Measurements from ENCODE around the gene SLC26A1.
"Not testable (repeated sequence)": the region's sequence is repeated elsewhere in the genome, so short reads cannot be mapped to it uniquely, and the experiment has no call there.

Gene SLC26A1

GRCh38 chr4:1001561-1002130 lies 8.4 kb upstream of the SLC26A1 start:
- WGBS, result 58% methylated on average over 48 of the region's 48 CpGs
- no peaks in the 10 kb centered on the region for H3K36me3 ChIP-seq (ENCODE audit: insufficient read depth, low read length)
- H3K27ac ChIP-seq (ENCODE audit: low read depth, low read length), result no peak overlapping the region
- no peaks in the 10 kb centered on the region for H3K4me1 ChIP-seq (ENCODE audit: insufficient read depth, low read length)
- H3K9ac ChIP-seq (ENCODE audit: low read depth, low read length), result no peak overlapping the region
- no peaks in the 10 kb centered on the region for H3K9me3 ChIP-seq (ENCODE audit: insufficient read depth, low read depth, low read length)
- peak overlapping the region; percentile 42 for H3K4me3 ChIP-seq (ENCODE audit: low read length)
- H3K27me3 ChIP-seq (ENCODE audit: insufficient read depth, low read length), result peaks cover 97% of the 10 kb centered on the region

GRCh38 chr4:1000686-1001260 lies 7.6 kb upstream of the SLC26A1 start:
- WGBS, result 95% methylated on average over 15 of the region's 15 CpGs
- Histone ChIP-seq H3K27ac (ENCODE audit: low read depth, low read length) (no peak overlapping the region), H3K4me1 (ENCODE audit: insufficient read depth, low read length) (no peaks in the 10 kb centered on the region), H3K9me3 (ENCODE audit: insufficient read depth, low read depth, low read length) (no peaks in the 10 kb centered on the region), H3K4me3 (ENCODE audit: low read length) (no peak overlapping the region), H3K27me3 (ENCODE audit: insufficient read depth, low read length) (peaks cover 99% of the 10 kb centered on the region), H3K9ac (ENCODE audit: low read depth, low read length) (no peak overlapping the region), H3K36me3 (ENCODE audit: insufficient read depth, low read length) (no peaks in the 10 kb centered on the region)

GRCh38 chr4:999882-1000425 lies 6.8 kb upstream of the SLC26A1 start:
- WGBS, result 85% methylated on average over 18 of the region's 18 CpGs
- H3K27me3 ChIP-seq (ENCODE audit: insufficient read depth, low read length), result peaks cover 96% of the 10 kb centered on the region
- H3K9me3 ChIP-seq (ENCODE audit: insufficient read depth, low read depth, low read length), result no peaks in the 10 kb centered on the region
- H3K4me1 ChIP-seq (ENCODE audit: insufficient read depth, low read length), result no peaks in the 10 kb centered on the region
- H3K27ac ChIP-seq (ENCODE audit: low read depth, low read length), result no peak overlapping the region
- H3K9ac ChIP-seq (ENCODE audit: low read depth, low read length), result no peak overlapping the region
- no peak overlapping the region for H3K4me3 ChIP-seq (ENCODE audit: low read length)
- H3K36me3 ChIP-seq (ENCODE audit: insufficient read depth, low read length), result no peaks in the 10 kb centered on the region

- H3K27ac ChIP-seq (ENCODE audit: low read depth, low read length); H3K4me1 ChIP-seq (ENCODE audit: insufficient read depth, low read length); H3K36me3 ChIP-seq (ENCODE audit: insufficient read depth, low read length); H3K4me3 ChIP-seq (ENCODE audit: low read length); H3K9ac ChIP-seq (ENCODE audit: low read depth, low read length); H3K9me3 ChIP-seq (ENCODE audit: insufficient read depth, low read depth, low read length): not testable (repeated sequence)
- peaks cover 90% of the 10 kb centered on the region for H3K27me3 ChIP-seq (ENCODE audit: insufficient read depth, low read length)
- 71% methylated on average over 14 of the region's 21 CpGs for WGBS
Measured at GRCh38 chr4:999240-999863, 6.1 kb upstream of the SLC26A1 start.

GRCh38 chr4:998096-998691 lies 5.0 kb upstream of the SLC26A1 start:
- Histone ChIP-seq H3K9me3 (ENCODE audit: insufficient read depth, low read depth, low read length) (no peaks in the 10 kb centered on the region), H3K9ac (ENCODE audit: low read depth, low read length) (no peak overlapping the region), H3K36me3 (ENCODE audit: insufficient read depth, low read length) (no peaks in the 10 kb centered on the region), H3K27ac (ENCODE audit: low read depth, low read length) (no peak overlapping the region), H3K4me3 (ENCODE audit: low read length) (no peak overlapping the region), H3K4me1 (ENCODE audit: insufficient read depth, low read length) (no peaks in the 10 kb centered on the region), H3K27me3 (ENCODE audit: insufficient read depth, low read length) (peaks cover 79% of the 10 kb centered on the region)
- WGBS, result 77% methylated on average over 12 of the region's 12 CpGs

- 7% methylated on average over 67 of the region's 68 CpGs for WGBS
- Histone ChIP-seq H3K9me3 (ENCODE audit: insufficient read depth, low read depth, low read length) (no peaks in the 10 kb centered on the region), H3K36me3 (ENCODE audit: insufficient read depth, low read length) (no peaks in the 10 kb centered on the region), H3K27me3 (ENCODE audit: insufficient read depth, low read length) (peaks cover 72% of the 10 kb centered on the region), H3K9ac (ENCODE audit: low read depth, low read length) (no peak overlapping the region), H3K4me1 (ENCODE audit: insufficient read depth, low read length) (no peaks in the 10 kb centered on the region), H3K4me3 (ENCODE audit: low read length) (peak overlapping the region; percentile 48), H3K27ac (ENCODE audit: low read depth, low read length) (no peak overlapping the region)
Measured at GRCh38 chr4:997375-998071, 4.3 kb upstream of the SLC26A1 start.

- Histone ChIP-seq H3K27me3 (ENCODE audit: insufficient read depth, low read length) (peaks cover 67% of the 10 kb centered on the region), H3K36me3 (ENCODE audit: insufficient read depth, low read length) (no peaks in the 10 kb centered on the region), H3K4me1 (ENCODE audit: insufficient read depth, low read length) (no peaks in the 10 kb centered on the region), H3K27ac (ENCODE audit: low read depth, low read length) (no peak overlapping the region), H3K9ac (ENCODE audit: low read depth, low read length) (no peak overlapping the region), H3K4me3 (ENCODE audit: low read length) (no peak overlapping the region), H3K9me3 (ENCODE audit: insufficient read depth, low read depth, low read length) (no peaks in the 10 kb centered on the region)
- 28% methylated on average over 21 of the region's 25 CpGs for WGBS
Measured at GRCh38 chr4:996997-997374, 3.8 kb upstream of the SLC26A1 start.

- H3K9ac ChIP-seq (ENCODE audit: low read depth, low read length), result no peak overlapping the region
- no peaks in the 10 kb centered on the region for H3K4me1 ChIP-seq (ENCODE audit: insufficient read depth, low read length)
- 78% methylated on average over 15 of the region's 15 CpGs for WGBS
- H3K27me3 ChIP-seq (ENCODE audit: insufficient read depth, low read length), result peaks cover 60% of the 10 kb centered on the region
- H3K9me3 ChIP-seq (ENCODE audit: insufficient read depth, low read depth, low read length), result no peaks in the 10 kb centered on the region
- H3K4me3 ChIP-seq (ENCODE audit: low read length), result no peak overlapping the region
- no peak overlapping the region for H3K27ac ChIP-seq (ENCODE audit: low read depth, low read length)
- H3K36me3 ChIP-seq (ENCODE audit: insufficient read depth, low read length), result no peaks in the 10 kb centered on the region
Measured at GRCh38 chr4:996030-996996, 3.1 kb upstream of the SLC26A1 start.

GRCh38 chr4:995311-996026 lies 2.3 kb upstream of the SLC26A1 start:
- Histone ChIP-seq H3K27ac (ENCODE audit: low read depth, low read length) (no peak overlapping the region), H3K36me3 (ENCODE audit: insufficient read depth, low read length) (no peaks in the 10 kb centered on the region), H3K4me3 (ENCODE audit: low read length) (no peak overlapping the region), H3K27me3 (ENCODE audit: insufficient read depth, low read length) (peaks cover 51% of the 10 kb centered on the region), H3K9me3 (ENCODE audit: insufficient read depth, low read depth, low read length) (no peaks in the 10 kb centered on the region), H3K4me1 (ENCODE audit: insufficient read depth, low read length) (no peaks in the 10 kb centered on the region), H3K9ac (ENCODE audit: low read depth, low read length) (no peak overlapping the region)
- 91% methylated on average over 23 of the region's 23 CpGs for WGBS
